Measurements from ENCODE around the gene MKI67.

The MKI67 gene

GRCh38 chr10:128064108-128064969, 61.9 kb downstream of the MKI67 start:
- no peak for DNase-seq (ENCODE audit: low spot score)

GRCh38 chr10:128063736-128064107, 62.5 kb downstream of the MKI67 start:
- no peak for DNase-seq (ENCODE audit: low spot score)

- DNase-seq (ENCODE audit: low spot score) = no peak
These were observed 63.2 kb downstream of the MKI67 start for GRCh38 chr10:128062881-128063563.

GRCh38 chr10:128062331-128062880, 63.8 kb downstream of the MKI67 start:
- DNase-seq (ENCODE audit: low spot score) = no peak

- no peak for DNase-seq (ENCODE audit: low spot score)
These were observed 64.6 kb downstream of the MKI67 start for GRCh38 chr10:128061306-128062300.

GRCh38 chr10:128060341-128061250, 65.6 kb downstream of the MKI67 start:
- DNase-seq (ENCODE audit: low spot score) = no peak

GRCh38 chr10:128059982-128060293, 66.3 kb downstream of the MKI67 start:
- no peak for DNase-seq (ENCODE audit: low spot score)

GRCh38 chr10:128059266-128059981, 66.8 kb downstream of the MKI67 start:
- DNase-seq (ENCODE audit: low spot score) = no peak

GRCh38 chr10:128058750-128059134, 67.5 kb downstream of the MKI67 start:
- DNase-seq (ENCODE audit: low spot score) = no peak

- DNase-seq (ENCODE audit: low spot score) = no peak
These were observed 68.0 kb downstream of the MKI67 start for GRCh38 chr10:128058106-128058749.

GRCh38 chr10:128056303-128057050, 69.7 kb downstream of the MKI67 start:
- DNase-seq (ENCODE audit: low spot score) = no peak

GRCh38 chr10:128055061-128055868, 71.0 kb downstream of the MKI67 start:
- DNase-seq (ENCODE audit: low spot score) = no peak

- DNase-seq (ENCODE audit: low spot score) = no peak
These were observed 71.9 kb downstream of the MKI67 start for GRCh38 chr10:128054163-128054970.

GRCh38 chr10:128053356-128053755, 72.9 kb downstream of the MKI67 start:
- no peak for DNase-seq (ENCODE audit: low spot score)

GRCh38 chr10:128052696-128053095, 73.5 kb downstream of the MKI67 start:
- no peak for DNase-seq (ENCODE audit: low spot score)

GRCh38 chr10:128051548-128051947, 74.7 kb downstream of the MKI67 start:
- DNase-seq (ENCODE audit: low spot score) = no peak

- no peak for DNase-seq (ENCODE audit: low spot score)
These were observed 75.3 kb downstream of the MKI67 start for GRCh38 chr10:128050936-128051335.

Data from HuH-7 (cell line).